ENCODE data around the gene IER3. TPM values are rescaled to one million over a fixed set of nuclear protein-coding genes. Genes with fewer than 3 reads are reported as not detected.

Gene IER3
- total and polyA plus RNA-seq, 8 donors, result 5.5 to 77.0 (median 16.3) TPM

- Histone ChIP-seq H3K4me1 (peaks cover 17 to 70% of the 10 kb centered on the region in 2 donors), H3K27me3 (no peaks in the 10 kb centered on the region), H3K36me3 (peaks cover 0 to 80% of the 10 kb centered on the region in 2 donors), H3K4me3 (peak overlapping the region in 1 of 2 donors; percentile 8), H3K9me3 (no peaks in the 10 kb centered on the region), H3K27ac (peak overlapping the region in 1 of 2 donors; percentile 61)
- TF ChIP-seq CTCF (IDR thresholded peaks at IDR 0.05), result no peak
- intact Hi-C loops (cut with DNase I), result loop anchor here (10.0 kb wide), 2 partner anchors 54 to 136 kb away; partner anchors contain the start of gene PPP1R18 (in 1 of the 2)
- DNase-seq, result no peak
- no peak for ATAC-seq
Observed at GRCh38 chr6:30738532-30738931, 5.8 kb downstream of the IER3 start.

- intact Hi-C loops (cut with DNase I), result loop anchor here (10.0 kb wide), 2 partner anchors 51 to 139 kb away; partner anchors contain the start of gene PPP1R18 (in 1 of the 2)
Observed at GRCh38 chr6:30735668-30736314, 8.6 kb downstream of the IER3 start.

GRCh38 chr6:30732237-30732943 is 12.0 kb downstream of the IER3 start:
- no peaks in the 10 kb centered on the region for H3K9me3 ChIP-seq
- DNase-seq (no peak), ATAC-seq (no peak)
- intact Hi-C loops (cut with DNase I), result loop anchor here (10.0 kb wide), 2 partner anchors 48 to 142 kb away; partner anchors contain the start of gene PPP1R18 (in 1 of the 2)
- peaks cover 6 to 67% of the 10 kb centered on the region in 2 donors for H3K4me1 ChIP-seq
- no peak for TF ChIP-seq CTCF (IDR thresholded peaks at IDR 0.05)
- no peak overlapping the region for H3K4me3 ChIP-seq
- H3K36me3 ChIP-seq, result peaks cover 0 to 100% of the 10 kb centered on the region in 2 donors
- H3K27me3 ChIP-seq, result no peaks in the 10 kb centered on the region
- H3K27ac ChIP-seq, result no peak overlapping the region

More at GRCh38 chr6:30735668-30736314, 8.6 kb downstream of the IER3 start:
- H3K36me3 ChIP-seq, result peaks cover 0 to 100% of the 10 kb centered on the region in 2 donors
- H3K27me3 ChIP-seq, result no peaks in the 10 kb centered on the region
- TF ChIP-seq CTCF (IDR thresholded peaks at IDR 0.05), result no peak
- DNase-seq (no peak), ATAC-seq (no peak)
- H3K4me1 ChIP-seq, result peaks cover 8 to 82% of the 10 kb centered on the region in 2 donors
- no peaks in the 10 kb centered on the region for H3K9me3 ChIP-seq
- H3K4me3 ChIP-seq, result no peak overlapping the region
- H3K27ac ChIP-seq, result peak overlapping the region in 1 of 2 donors; percentile 18

GRCh38 chr6:30730601-30731435 is 13.5 kb downstream of the IER3 start:
- Histone ChIP-seq H3K9me3 (no peaks in the 10 kb centered on the region), H3K36me3 (peaks cover 0 to 100% of the 10 kb centered on the region in 2 donors), H3K27me3 (no peaks in the 10 kb centered on the region), H3K4me3 (no peak overlapping the region), H3K4me1 (peaks cover 0 to 56% of the 10 kb centered on the region in 2 donors), H3K27ac (no peak overlapping the region)
- ATAC-seq (peak; percentile 96), DNase-seq (peak in 3 of 4 donors; percentile 71 to 93 (median 84))
- peak; percentile 40 to 61 for TF ChIP-seq CTCF (IDR thresholded peaks at IDR 0.05)
- intact Hi-C loops (cut with DNase I), result loop anchor here (10.0 kb wide), 2 partner anchors 46 to 144 kb away; partner anchors contain the start of gene PPP1R18 (in 1 of the 2)
